ENCODE data around the gene TAOK1. TPM values are rescaled to one million over a fixed set of nuclear protein-coding genes. Genes with fewer than 3 reads are reported as not detected.

TAOK1 gene
- total RNA-seq, 1 experiment from 2014 or later: 87.7 TPM

DNA sequence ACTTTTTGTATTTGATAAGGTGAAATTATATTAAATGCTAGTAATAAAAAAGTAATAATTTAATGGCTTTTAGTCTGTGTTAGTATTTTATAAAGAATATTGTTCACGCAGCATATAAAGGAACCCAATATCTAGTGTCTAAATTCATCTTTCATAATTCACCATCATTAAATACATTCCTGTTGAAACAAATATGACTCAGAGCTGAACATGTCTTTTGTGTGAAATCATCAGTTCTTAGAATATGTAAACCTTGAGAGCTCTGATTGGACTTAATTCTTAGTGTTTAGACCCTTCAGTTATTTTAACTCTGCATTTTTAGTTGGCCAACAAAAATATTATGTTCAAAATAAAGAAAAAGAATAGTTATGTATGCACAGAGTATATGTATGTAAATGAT is 104.8 kb downstream of the TAOK1 start:
- Histone ChIP-seq H3K27me3 (replicated peaks; ENCODE audit: control insufficient read depth, insufficient read depth, low read length) (no peaks in the 10 kb centered on the region), H3K4me1 (no peaks in the 10 kb centered on the region), H3K4me3 (ENCODE audit: low read depth, low read length) (no peak overlapping the region), H3K9me3 (no peaks in the 10 kb centered on the region), H3K36me3 (ENCODE audit: control insufficient read depth, insufficient read depth, low read length) (no peaks in the 10 kb centered on the region; the same call in 1 of the 2 replicates)
- Mint-ChIP-seq H3K27me3 (ENCODE audit: insufficient read depth, unreplicated experiment) (no peaks in the 10 kb centered on the region), H3K4me3 (ENCODE audit: unreplicated experiment) (no peak overlapping the region), H3K4me1 (ENCODE audit: low read depth, unreplicated experiment) (no peaks in the 10 kb centered on the region), H3K9me3 (ENCODE audit: unreplicated experiment) (no peaks in the 10 kb centered on the region), H3K27ac (ENCODE audit: unreplicated experiment) (no peak overlapping the region), H3K36me3 (ENCODE audit: insufficient read depth, unreplicated experiment) (peaks cover 82% of the 10 kb centered on the region)
- POLR2A ChIA-PET: no interaction called here
- CTCF ChIA-PET: interaction anchor here (1.0 to 2.3 kb wide), 2 partner anchors 42 to 125 kb away, joined by 3 to 13 read pairs; no protein-coding TSS in a partner anchor
- no TSS peak for BruUV-seq (replicated peaks)
- DNase-seq: no peak
- TF ChIP-seq, protein P1, sequence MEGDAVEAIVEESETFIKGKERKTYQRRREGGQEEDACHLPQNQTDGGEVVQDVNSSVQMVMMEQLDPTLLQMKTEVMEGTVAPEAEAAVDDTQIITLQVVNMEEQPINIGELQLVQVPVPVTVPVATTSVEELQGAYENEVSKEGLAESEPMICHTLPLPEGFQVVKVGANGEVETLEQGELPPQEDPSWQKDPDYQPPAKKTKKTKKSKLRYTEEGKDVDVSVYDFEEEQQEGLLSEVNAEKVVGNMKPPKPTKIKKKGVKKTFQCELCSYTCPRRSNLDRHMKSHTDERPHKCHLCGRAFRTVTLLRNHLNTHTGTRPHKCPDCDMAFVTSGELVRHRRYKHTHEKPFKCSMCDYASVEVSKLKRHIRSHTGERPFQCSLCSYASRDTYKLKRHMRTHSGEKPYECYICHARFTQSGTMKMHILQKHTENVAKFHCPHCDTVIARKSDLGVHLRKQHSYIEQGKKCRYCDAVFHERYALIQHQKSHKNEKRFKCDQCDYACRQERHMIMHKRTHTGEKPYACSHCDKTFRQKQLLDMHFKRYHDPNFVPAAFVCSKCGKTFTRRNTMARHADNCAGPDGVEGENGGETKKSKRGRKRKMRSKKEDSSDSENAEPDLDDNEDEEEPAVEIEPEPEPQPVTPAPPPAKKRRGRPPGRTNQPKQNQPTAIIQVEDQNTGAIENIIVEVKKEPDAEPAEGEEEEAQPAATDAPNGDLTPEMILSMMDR (IDR thresholded peaks at IDR 0.05; ENCODE audit: insufficient read depth in 1 of 2, low read depth in 1 of 2, low read length in 1 of 2, severe bottlenecking in 1 of 2, unreplicated experiment in 1 of 2): no peak
- intact Hi-C loops (cut with micrococcal nuclease; ENCODE audit: unreplicated experiment): no loop called here

- Histone ChIP-seq H3K9me3 (no peaks in the 10 kb centered on the region), H3K4me3 (ENCODE audit: low read depth, low read length) (no peak overlapping the region), H3K27me3 (replicated peaks; ENCODE audit: control insufficient read depth, insufficient read depth, low read length) (no peaks in the 10 kb centered on the region), H3K36me3 (ENCODE audit: control insufficient read depth, insufficient read depth, low read length) (peaks cover 2% of the 10 kb centered on the region; the same call in 1 of the 2 replicates), H3K4me1 (no peaks in the 10 kb centered on the region)
- Mint-ChIP-seq H3K27ac (ENCODE audit: unreplicated experiment) (no peak overlapping the region), H3K36me3 (ENCODE audit: insufficient read depth, unreplicated experiment) (peaks cover 72% of the 10 kb centered on the region), H3K4me1 (ENCODE audit: low read depth, unreplicated experiment) (no peaks in the 10 kb centered on the region), H3K9me3 (ENCODE audit: unreplicated experiment) (no peaks in the 10 kb centered on the region), H3K27me3 (ENCODE audit: insufficient read depth, unreplicated experiment) (no peaks in the 10 kb centered on the region), H3K4me3 (ENCODE audit: unreplicated experiment) (no peak overlapping the region)
- TF ChIP-seq, protein P1 (IDR thresholded peaks at IDR 0.05; ENCODE audit: insufficient read depth in 1 of 2, low read depth in 1 of 2, low read length in 1 of 2, severe bottlenecking in 1 of 2, unreplicated experiment in 1 of 2): no peak
- ChIA-PET POLR2A (no interaction called here), CTCF (interaction anchor here (0.6 kb wide), 1 partner anchor 52 kb away, joined by 5 read pairs; no protein-coding TSS in a partner anchor)
- no peak for DNase-seq
- intact Hi-C loops (cut with micrococcal nuclease; ENCODE audit: unreplicated experiment): no loop called here
- BruUV-seq (replicated peaks): no TSS peak
These were observed 114.5 kb downstream of the TAOK1 start for GRCh38 chr17:29504711-29505110.

- no peak overlapping the region for H3K27ac Mint-ChIP-seq (ENCODE audit: unreplicated experiment)
- H3K4me1 Mint-ChIP-seq (ENCODE audit: low read depth, unreplicated experiment): no peaks in the 10 kb centered on the region
- intact Hi-C loops (cut with micrococcal nuclease; ENCODE audit: unreplicated experiment): no loop called here
- no peak overlapping the region for H3K4me3 Mint-ChIP-seq (ENCODE audit: unreplicated experiment)
- TF ChIP-seq, protein P1 (IDR thresholded peaks at IDR 0.05; ENCODE audit: insufficient read depth in 1 of 2, low read depth in 1 of 2, low read length in 1 of 2, severe bottlenecking in 1 of 2, unreplicated experiment in 1 of 2): no peak
- no peaks in the 10 kb centered on the region for H3K27me3 Mint-ChIP-seq (ENCODE audit: insufficient read depth, unreplicated experiment)
- DNase-seq: no peak
- POLR2A ChIA-PET: no interaction called here
- H3K4me3 ChIP-seq (ENCODE audit: low read depth, low read length): no peak overlapping the region
- H3K27me3 ChIP-seq (replicated peaks; ENCODE audit: control insufficient read depth, insufficient read depth, low read length): no peaks in the 10 kb centered on the region
- no TSS peak for BruUV-seq (replicated peaks)
- H3K36me3 Mint-ChIP-seq (ENCODE audit: insufficient read depth, unreplicated experiment): peaks cover 66% of the 10 kb centered on the region
- H3K9me3 Mint-ChIP-seq (ENCODE audit: unreplicated experiment): no peaks in the 10 kb centered on the region
- H3K9me3 ChIP-seq: no peaks in the 10 kb centered on the region
- peaks cover 3% of the 10 kb centered on the region; the same call in 1 of the 2 replicates for H3K36me3 ChIP-seq (ENCODE audit: control insufficient read depth, insufficient read depth, low read length)
- H3K4me1 ChIP-seq: no peaks in the 10 kb centered on the region
- CTCF ChIA-PET: no interaction called here
These were observed 115.7 kb downstream of the TAOK1 start for GRCh38 chr17:29505836-29506235.
